ENCODE data around the gene SBNO2. TPM values are rescaled to one million over a fixed set of nuclear protein-coding genes. Genes with fewer than 3 reads are reported as not detected.

SBNO2 gene
- total and polyA plus RNA-seq, 8 donors = 16.3 to 74.7 (median 42.7) TPM

GRCh38 chr19:1214862-1215731 is 41.0 kb upstream of the SBNO2 start:
- Histone ChIP-seq H3K4me1 (peaks cover 54 to 91% (median 83%) of the 10 kb centered on the region in 4 donors), H3K4me3 (peak overlapping the region in 2 of 4 donors; percentile 1 to 22), H3K27ac (peak overlapping the region; percentile 57 to 89 (median 88)), H3K27me3 (no peaks in the 10 kb centered on the region), H3K9me3 (no peaks in the 10 kb centered on the region), H3K36me3 (peaks cover 3 to 22% (median 19%) of the 10 kb centered on the region in 4 donors)
- TF ChIP-seq POLR2AphosphoS5 (IDR thresholded peaks at IDR 0.05) (peak in 2 of 3 donors; percentile 18 to 53), POLR2A (IDR thresholded peaks at IDR 0.05) (no peak)
- 29 to 62% (median 46%) methylated on average over 13 to 26 of the region's 26 CpGs for WGBS, 5 donors
- DNase-seq = peak; percentile 56 to 82
- intact Hi-C loops (cut with DNase I; ENCODE audit: low total_unique reads) = no loop called here

- 24 to 53% (median 50%) methylated on average over 10 to 21 of the region's 21 CpGs for WGBS, 5 donors
- DNase-seq = no peak
- H3K27ac ChIP-seq = peak overlapping the region; percentile 57 to 89 (median 88)
- no peak overlapping the region for H3K4me3 ChIP-seq
- intact Hi-C loops (cut with DNase I; ENCODE audit: low total_unique reads) = no loop called here
- no peaks in the 10 kb centered on the region for H3K27me3 ChIP-seq
- peaks cover 5 to 17% (median 15%) of the 10 kb centered on the region in 4 donors for H3K36me3 ChIP-seq
- H3K9me3 ChIP-seq = no peaks in the 10 kb centered on the region
- TF ChIP-seq EP300 (IDR thresholded peaks at IDR 0.05) = no peak
- TF ChIP-seq POLR2A (IDR thresholded peaks at IDR 0.05) = no peak
- no peak for TF ChIP-seq CTCF (IDR thresholded peaks at IDR 0.05)
- TF ChIP-seq POLR2AphosphoS5 (IDR thresholded peaks at IDR 0.05) = no peak
- H3K4me1 ChIP-seq = peaks cover 62 to 98% (median 90%) of the 10 kb centered on the region in 4 donors
These were observed 40.3 kb upstream of the SBNO2 start for GRCh38 chr19:1214299-1214861.

- H3K4me3 ChIP-seq = no peak overlapping the region
- H3K27me3 ChIP-seq = no peaks in the 10 kb centered on the region
- TF ChIP-seq EP300 (IDR thresholded peaks at IDR 0.05) (no peak), POLR2AphosphoS5 (IDR thresholded peaks at IDR 0.05) (no peak), POLR2A (IDR thresholded peaks at IDR 0.05) (no peak), CTCF (IDR thresholded peaks at IDR 0.05) (no peak)
- no peaks in the 10 kb centered on the region for H3K9me3 ChIP-seq
- H3K27ac ChIP-seq = peak overlapping the region; percentile 57 to 89 (median 88)
- DNase-seq = peak; percentile 73 to 80
- 48 to 59% (median 56%) methylated on average over 33 to 39 of the region's 39 CpGs for WGBS, 5 donors
- H3K36me3 ChIP-seq = peaks cover 5 to 17% (median 13%) of the 10 kb centered on the region in 4 donors
- H3K4me1 ChIP-seq = peaks cover 68 to 100% (median 91%) of the 10 kb centered on the region in 4 donors
- intact Hi-C loops (cut with DNase I; ENCODE audit: low total_unique reads) = no loop called here
These were observed 39.6 kb upstream of the SBNO2 start for GRCh38 chr19:1213391-1214286.

- no peaks in the 10 kb centered on the region for H3K27me3 ChIP-seq
- H3K27ac ChIP-seq = peak overlapping the region; percentile 33 to 90 (median 63)
- no peaks in the 10 kb centered on the region for H3K9me3 ChIP-seq
- DNase-seq = peak; percentile 64 to 65
- peaks cover 66 to 99% (median 91%) of the 10 kb centered on the region in 4 donors for H3K4me1 ChIP-seq
- H3K36me3 ChIP-seq = peaks cover 5 to 15% (median 11%) of the 10 kb centered on the region in 4 donors
- intact Hi-C loops (cut with DNase I; ENCODE audit: low total_unique reads) = no loop called here
- H3K4me3 ChIP-seq = no peak overlapping the region
- no peak for TF ChIP-seq POLR2A (IDR thresholded peaks at IDR 0.05)
- TF ChIP-seq CTCF (IDR thresholded peaks at IDR 0.05) = no peak
- no peak for TF ChIP-seq POLR2AphosphoS5 (IDR thresholded peaks at IDR 0.05)
- no peak for TF ChIP-seq EP300 (IDR thresholded peaks at IDR 0.05)
- 60 to 79% (median 77%) methylated on average over 32 to 33 of the region's 33 CpGs for WGBS, 5 donors
These were observed 37.6 kb upstream of the SBNO2 start for GRCh38 chr19:1211494-1212234.

Data from stomach (tissue), 9 donors.